ENCODE measurements around the gene CCM2.
A peak's percentile ranks its signal among the peaks of the same experiment; 100 is the strongest.

CCM2 gene

GRCh38 chr7:44982970-44983369 lies 17.0 kb upstream of the CCM2 start:
- DNase-seq: no peak
- CTCF ChIA-PET: interaction anchor here (0.8 to 15.0 kb wide), 5 partner anchors 9 to 153 kb away, joined by 3 to 204 read pairs (median 3); partner anchors contain the start of gene CCM2
- no peaks in the 10 kb centered on the region for H3K9me3 ChIP-seq (ENCODE audit: control extremely low read depth in 1 of 5, control insufficient read depth in 4 of 5, insufficient read depth in 2 of 5, low read depth in 1 of 5, low read length in 4 of 5)
- H3K27me3 ChIP-seq (replicated peaks in 2 of 5; ENCODE audit: control insufficient read depth in 4 of 5, insufficient read depth in 5 of 5, low read length in 4 of 5): no peaks in the 10 kb centered on the region
- no CpG with 5 or more reads among the region's 1 CpG for WGBS (ENCODE audit: insufficient coverage)
- peaks cover 19 to 87% (median 72%) of the 10 kb centered on the region in 4 experiments for H3K4me1 ChIP-seq (ENCODE audit: control extremely low read depth in 1 of 4, control insufficient read depth in 4 of 4, insufficient read depth in 4 of 4, low read length in 3 of 4)
- no peak overlapping the region for H3K27ac ChIP-seq (ENCODE audit: insufficient read depth in 1 of 2, low read depth in 1 of 2, low read length in 2 of 2, poor library complexity in 1 of 2, severe bottlenecking in 2 of 2)
- peaks cover 9 to 43% (median 32%) of the 10 kb centered on the region in 4 experiments for H3K36me3 ChIP-seq (ENCODE audit: control insufficient read depth in 4 of 4, insufficient read depth in 4 of 4, low read length in 3 of 4)
- POLR2A ChIA-PET: interaction anchor here (0.9 to 1.8 kb wide), 2 partner anchors 44 to 102 kb away, joined by 3 to 7 read pairs; no protein-coding TSS in a partner anchor
- H3K4me3 ChIP-seq (ENCODE audit: control insufficient read depth in 1 of 7, extremely low read depth in 1 of 7, insufficient read depth in 4 of 7, low read depth in 2 of 7, low read length in 6 of 7): peak overlapping the region in 1 of 7 experiments; percentile 99

GRCh38 chr7:44983742-44984477 lies 16.1 kb upstream of the CCM2 start:
- H3K36me3 ChIP-seq (ENCODE audit: control insufficient read depth in 4 of 4, insufficient read depth in 4 of 4, low read length in 3 of 4): peaks cover 9 to 43% (median 32%) of the 10 kb centered on the region in 4 experiments
- no peaks in the 10 kb centered on the region for H3K27me3 ChIP-seq (replicated peaks in 2 of 5; ENCODE audit: control insufficient read depth in 4 of 5, insufficient read depth in 5 of 5, low read length in 4 of 5)
- H3K4me3 ChIP-seq (ENCODE audit: control insufficient read depth in 1 of 7, extremely low read depth in 1 of 7, insufficient read depth in 4 of 7, low read depth in 2 of 7, low read length in 6 of 7): peak overlapping the region in 4 of 7 experiments; percentile 1 to 99 (median 91)
- no peak for DNase-seq
- CTCF ChIA-PET: interaction anchor here (1.5 to 15.0 kb wide), 4 partner anchors 10 to 152 kb away, joined by 3 to 204 read pairs (median 20); partner anchors contain the start of gene CCM2
- H3K27ac ChIP-seq (ENCODE audit: insufficient read depth in 1 of 2, low read depth in 1 of 2, low read length in 2 of 2, poor library complexity in 1 of 2, severe bottlenecking in 2 of 2): peak overlapping the region; percentile 7 to 97
- 93% methylated on average over 6 of the region's 6 CpGs for WGBS (ENCODE audit: insufficient coverage)
- POLR2A ChIA-PET: interaction anchor here (0.9 kb wide), 1 partner anchor 103 kb away, joined by 3 read pairs; no protein-coding TSS in a partner anchor
- no peaks in the 10 kb centered on the region for H3K9me3 ChIP-seq (ENCODE audit: control extremely low read depth in 1 of 5, control insufficient read depth in 4 of 5, insufficient read depth in 2 of 5, low read depth in 1 of 5, low read length in 4 of 5)
- peaks cover 19 to 81% (median 63%) of the 10 kb centered on the region in 4 experiments for H3K4me1 ChIP-seq (ENCODE audit: control extremely low read depth in 1 of 4, control insufficient read depth in 4 of 4, insufficient read depth in 4 of 4, low read length in 3 of 4)

- POLR2A ChIA-PET: no interaction called here
- 79% methylated on average over 3 of the region's 3 CpGs for WGBS (ENCODE audit: insufficient coverage)
- peak overlapping the region; percentile 7 to 97 for H3K27ac ChIP-seq (ENCODE audit: insufficient read depth in 1 of 2, low read depth in 1 of 2, low read length in 2 of 2, poor library complexity in 1 of 2, severe bottlenecking in 2 of 2)
- no peaks in the 10 kb centered on the region for H3K27me3 ChIP-seq (replicated peaks in 2 of 5; ENCODE audit: control insufficient read depth in 4 of 5, insufficient read depth in 5 of 5, low read length in 4 of 5)
- peaks cover 9 to 43% (median 32%) of the 10 kb centered on the region in 4 experiments for H3K36me3 ChIP-seq (ENCODE audit: control insufficient read depth in 4 of 4, insufficient read depth in 4 of 4, low read length in 3 of 4)
- no peak for DNase-seq
- H3K9me3 ChIP-seq (ENCODE audit: control extremely low read depth in 1 of 5, control insufficient read depth in 4 of 5, insufficient read depth in 2 of 5, low read depth in 1 of 5, low read length in 4 of 5): no peaks in the 10 kb centered on the region
- peak overlapping the region in 4 of 7 experiments; percentile 1 to 99 (median 91) for H3K4me3 ChIP-seq (ENCODE audit: control insufficient read depth in 1 of 7, extremely low read depth in 1 of 7, insufficient read depth in 4 of 7, low read depth in 2 of 7, low read length in 6 of 7)
- CTCF ChIA-PET: interaction anchor here (1.5 to 15.0 kb wide), 3 partner anchors 11 to 50 kb away, joined by 3 to 204 read pairs (median 36); partner anchors contain the start of gene CCM2
- peaks cover 17 to 77% (median 59%) of the 10 kb centered on the region in 4 experiments for H3K4me1 ChIP-seq (ENCODE audit: control extremely low read depth in 1 of 4, control insufficient read depth in 4 of 4, insufficient read depth in 4 of 4, low read length in 3 of 4)
Observed at GRCh38 chr7:44984478-44984758, 15.6 kb upstream of the CCM2 start.

- DNase-seq: no peak
- 76% methylated on average over 3 of the region's 6 CpGs for WGBS (ENCODE audit: insufficient coverage)
- CTCF ChIA-PET: interaction anchor here (0.9 to 4.6 kb wide), 5 partner anchors 11 to 50 kb away, joined by 3 to 36 read pairs (median 4); no protein-coding TSS in a partner anchor
- Histone ChIP-seq H3K4me3 (ENCODE audit: control insufficient read depth in 1 of 7, extremely low read depth in 1 of 7, insufficient read depth in 4 of 7, low read depth in 2 of 7, low read length in 6 of 7) (peak overlapping the region in 6 of 7 experiments; percentile 46 to 99 (median 86)), H3K4me1 (ENCODE audit: control extremely low read depth in 1 of 4, control insufficient read depth in 4 of 4, insufficient read depth in 4 of 4, low read length in 3 of 4) (peaks cover 10 to 71% (median 52%) of the 10 kb centered on the region in 4 experiments), H3K9me3 (ENCODE audit: control extremely low read depth in 1 of 5, control insufficient read depth in 4 of 5, insufficient read depth in 2 of 5, low read depth in 1 of 5, low read length in 4 of 5) (no peaks in the 10 kb centered on the region), H3K27ac (ENCODE audit: insufficient read depth in 1 of 2, low read depth in 1 of 2, low read length in 2 of 2, poor library complexity in 1 of 2, severe bottlenecking in 2 of 2) (peak overlapping the region; percentile 93 to 97), H3K36me3 (ENCODE audit: control insufficient read depth in 4 of 4, insufficient read depth in 4 of 4, low read length in 3 of 4) (peaks cover 9 to 43% (median 32%) of the 10 kb centered on the region in 4 experiments), H3K27me3 (replicated peaks in 2 of 5; ENCODE audit: control insufficient read depth in 4 of 5, insufficient read depth in 5 of 5, low read length in 4 of 5) (no peaks in the 10 kb centered on the region)
- POLR2A ChIA-PET: interaction anchor here (0.9 to 1.8 kb wide), 3 partner anchors 8 to 43 kb away, joined by 3 to 8 read pairs (median 3); partner anchors contain the start of gene CCM2
Observed at GRCh38 chr7:44985033-44985695, 14.8 kb upstream of the CCM2 start.

- H3K27ac ChIP-seq (ENCODE audit: insufficient read depth in 1 of 2, low read depth in 1 of 2, low read length in 2 of 2, poor library complexity in 1 of 2, severe bottlenecking in 2 of 2): peak overlapping the region; percentile 93 to 97
- peaks cover 6 to 70% (median 50%) of the 10 kb centered on the region in 4 experiments for H3K4me1 ChIP-seq (ENCODE audit: control extremely low read depth in 1 of 4, control insufficient read depth in 4 of 4, insufficient read depth in 4 of 4, low read length in 3 of 4)
- H3K36me3 ChIP-seq (ENCODE audit: control insufficient read depth in 4 of 4, insufficient read depth in 4 of 4, low read length in 3 of 4): peaks cover 9 to 43% (median 32%) of the 10 kb centered on the region in 4 experiments
- peak overlapping the region; percentile 46 to 99 (median 81) for H3K4me3 ChIP-seq (ENCODE audit: control insufficient read depth in 1 of 7, extremely low read depth in 1 of 7, insufficient read depth in 4 of 7, low read depth in 2 of 7, low read length in 6 of 7)
- ChIA-PET POLR2A (interaction anchor here (0.9 to 1.8 kb wide), 3 partner anchors 9 to 42 kb away, joined by 3 to 8 read pairs (median 3); partner anchors contain the start of gene CCM2), CTCF (interaction anchor here (0.9 to 4.6 kb wide), 4 partner anchors 11 to 21 kb away, joined by 3 to 36 read pairs (median 6); no protein-coding TSS in a partner anchor)
- DNase-seq: no peak
- WGBS (ENCODE audit: insufficient coverage): 4% methylated on average over 8 of the region's 8 CpGs
- no peaks in the 10 kb centered on the region for H3K9me3 ChIP-seq (ENCODE audit: control extremely low read depth in 1 of 5, control insufficient read depth in 4 of 5, insufficient read depth in 2 of 5, low read depth in 1 of 5, low read length in 4 of 5)
- H3K27me3 ChIP-seq (replicated peaks in 2 of 5; ENCODE audit: control insufficient read depth in 4 of 5, insufficient read depth in 5 of 5, low read length in 4 of 5): no peaks in the 10 kb centered on the region
Observed at GRCh38 chr7:44985900-44986217, 14.1 kb upstream of the CCM2 start.

GRCh38 chr7:44986218-44987053 lies 13.6 kb upstream of the CCM2 start:
- peak overlapping the region; percentile 46 to 99 (median 81) for H3K4me3 ChIP-seq (ENCODE audit: control insufficient read depth in 1 of 7, extremely low read depth in 1 of 7, insufficient read depth in 4 of 7, low read depth in 2 of 7, low read length in 6 of 7)
- ChIA-PET CTCF (interaction anchor here (0.9 to 6.4 kb wide), 5 partner anchors 10 to 22 kb away, joined by 3 to 48 read pairs (median 8); no protein-coding TSS in a partner anchor), POLR2A (interaction anchor here (0.9 to 1.8 kb wide), 4 partner anchors 9 to 42 kb away, joined by 3 to 8 read pairs (median 3); partner anchors contain the start of gene CCM2)
- no peaks in the 10 kb centered on the region for H3K9me3 ChIP-seq (ENCODE audit: control extremely low read depth in 1 of 5, control insufficient read depth in 4 of 5, insufficient read depth in 2 of 5, low read depth in 1 of 5, low read length in 4 of 5)
- peak; percentile 96 to 98 (median 97) for DNase-seq
- under 1% methylated on average over 58 of the region's 68 CpGs for WGBS (ENCODE audit: insufficient coverage)
- no peaks in the 10 kb centered on the region for H3K27me3 ChIP-seq (replicated peaks in 2 of 5; ENCODE audit: control insufficient read depth in 4 of 5, insufficient read depth in 5 of 5, low read length in 4 of 5)
- peak overlapping the region; percentile 93 to 97 for H3K27ac ChIP-seq (ENCODE audit: insufficient read depth in 1 of 2, low read depth in 1 of 2, low read length in 2 of 2, poor library complexity in 1 of 2, severe bottlenecking in 2 of 2)
- peaks cover 9 to 42% (median 32%) of the 10 kb centered on the region in 4 experiments for H3K36me3 ChIP-seq (ENCODE audit: control insufficient read depth in 4 of 4, insufficient read depth in 4 of 4, low read length in 3 of 4)
- peaks cover 6 to 67% (median 46%) of the 10 kb centered on the region in 4 experiments for H3K4me1 ChIP-seq (ENCODE audit: control extremely low read depth in 1 of 4, control insufficient read depth in 4 of 4, insufficient read depth in 4 of 4, low read length in 3 of 4)

Data from common myeloid progenitor, CD34-positive (primary cell).